Neuronal stem cell (in vitro differentiated cells): Measurements from ENCODE around the gene AGPAT1.

Source experiments
- DNase-seq: peaks from one replicate; pipeline ENCODE4 v3.0.0-alpha.2; 2013; ENCODE audit warnings: low spot score
- H2AFZ ChIP-seq: one replicate; pipeline ENCODE4 v1.6.1; 2013; ENCODE audit warnings: mild to moderate bottlenecking, low read length, inconsistent platforms
- H2AK5ac ChIP-seq: 2 replicates; pipeline ENCODE4 v1.6.1; 2013; ENCODE audit warnings: low read depth, mild to moderate bottlenecking, inconsistent platforms, low read length, moderate library complexity, mixed read lengths
- H2BK120ac ChIP-seq: 2 replicates; pipeline ENCODE4 v1.6.1; 2013; ENCODE audit warnings: low read depth, mild to moderate bottlenecking, inconsistent platforms, low read length, moderate library complexity, mixed read lengths
- H2BK12ac ChIP-seq: one replicate; pipeline ENCODE4 v1.6.1; 2013; ENCODE audit warnings: low read length, inconsistent platforms
- H2BK15ac ChIP-seq: 2 replicates; pipeline ENCODE4 v1.6.1; 2013; ENCODE audit warnings: mild to moderate bottlenecking, low read length, inconsistent platforms, mixed read lengths
- H2BK5ac ChIP-seq: one replicate; pipeline ENCODE4 v1.6.1; 2013; ENCODE audit warnings: inconsistent platforms, mild to moderate bottlenecking, low read length, moderate library complexity
- H3K14ac ChIP-seq: one replicate; pipeline ENCODE4 v1.6.1; 2013; ENCODE audit warnings: low read length, inconsistent platforms
- H3K18ac ChIP-seq: 2 replicates; pipeline ENCODE4 v1.6.1; 2013; ENCODE audit warnings: low read length, inconsistent platforms
- H3K23ac ChIP-seq: 2 replicates; pipeline ENCODE4 v1.6.1; 2013; ENCODE audit warnings: low read depth, mild to moderate bottlenecking, mixed read lengths, low read length, inconsistent platforms; ENCODE audit not compliant: poor library complexity
- H3K27ac ChIP-seq: replicated peaks from 3 replicates; pipeline ENCODE4 v1.5.1; 2013; ENCODE audit warnings: low read length, inconsistent platforms
- H3K27me3 ChIP-seq, 3 experiments: 2 replicates each; pipeline ENCODE4 v1.6.1; 2013; ENCODE audit warnings: low read length in 3 of 3, mild to moderate bottlenecking in 2 of 3, inconsistent platforms in 1 of 3, low read depth in 1 of 3, mixed read lengths in 1 of 3, moderate library complexity in 1 of 3; ENCODE audit not compliant: control insufficient read depth in 3 of 3, insufficient read depth in 3 of 3
- H3K36me3 ChIP-seq, 2 donors: replicated peaks in 1 of 2; 2 replicates each; pipeline ENCODE4 v1.6.1; 2013; ENCODE audit warnings: low read length in 2 of 2; ENCODE audit not compliant: control insufficient read depth in 2 of 2, insufficient read depth in 2 of 2
- H3K4ac ChIP-seq: 2 replicates; pipeline ENCODE4 v1.6.1; 2013; ENCODE audit warnings: inconsistent platforms, mild to moderate bottlenecking, low read length, moderate library complexity
- H3K4me1 ChIP-seq, 2 donors: 1 replicate in 1 of 2; 2 replicates in 1 of 2; pipeline ENCODE4 v1.6.1; 2013; ENCODE audit warnings: low read length in 2 of 2, low read depth in 1 of 2; ENCODE audit not compliant: control insufficient read depth in 2 of 2, insufficient read depth in 1 of 2
- H3K4me2 ChIP-seq: one replicate; pipeline ENCODE4 v1.6.1; 2013; ENCODE audit warnings: mild to moderate bottlenecking, low read length, inconsistent platforms; ENCODE audit not compliant: insufficient read depth, poor library complexity, severe bottlenecking
- H3K4me3 ChIP-seq, 2 donors: 2 replicates each; pipeline ENCODE4 v1.5.1; 2013; ENCODE audit warnings: low read length in 2 of 2, mild to moderate bottlenecking in 2 of 2, inconsistent platforms in 1 of 2, moderate library complexity in 1 of 2
- H3K79me1 ChIP-seq: one replicate; pipeline ENCODE4 v1.6.1; 2013; ENCODE audit warnings: low read depth, mild to moderate bottlenecking, inconsistent platforms, low read length, moderate library complexity
- H3K9ac ChIP-seq: one replicate; pipeline ENCODE4 v1.6.1; 2013; ENCODE audit warnings: mild to moderate bottlenecking, low read depth, low read length, inconsistent platforms; ENCODE audit not compliant: poor library complexity
- H3K9me3 ChIP-seq, 2 donors: replicated peaks in 1 of 2; 2 replicates each; pipeline versions ENCODE3 to v1.6.1; 2013; ENCODE audit warnings: low read length in 2 of 2, mild to moderate bottlenecking in 2 of 2, inconsistent platforms in 1 of 2, low read depth in 1 of 2, mixed read lengths in 1 of 2, moderate library complexity in 1 of 2; ENCODE audit not compliant: control insufficient read depth in 2 of 2, insufficient read depth in 1 of 2
- H4K8ac ChIP-seq: one replicate; pipeline ENCODE4 v1.6.1; 2013; ENCODE audit warnings: low read depth, mild to moderate bottlenecking, inconsistent platforms, low read length, moderate library complexity
- H4K91ac ChIP-seq: one replicate; pipeline ENCODE4 v1.6.1; 2013; ENCODE audit warnings: low read length, low read depth, mild to moderate bottlenecking, inconsistent platforms; ENCODE audit not compliant: poor library complexity
- WGBS, 2 donors: extraction: QIAGEN DNeasy Blood & Tissue Kit; methylation state at CpG; one replicate each; pipeline ENCODE4 v1.1.7; 2013; ENCODE audit warnings: missing lambda C conversion rate in 2 of 2, mixed read lengths in 1 of 2; ENCODE audit not compliant: insufficient read length in 2 of 2, insufficient replicate concordance in 1 of 2; ENCODE audit errors: extremely low coverage in 2 of 2; 5-methylcytosine and 5-hydroxymethylcytosine counted together

Gene AGPAT1

GRCh38 chr6:32204268-32204715 lies 28.4 kb upstream of the AGPAT1 start:
- WGBS, 2 donors = no CpG with 5 or more reads among the region's 3 CpGs

DNA sequence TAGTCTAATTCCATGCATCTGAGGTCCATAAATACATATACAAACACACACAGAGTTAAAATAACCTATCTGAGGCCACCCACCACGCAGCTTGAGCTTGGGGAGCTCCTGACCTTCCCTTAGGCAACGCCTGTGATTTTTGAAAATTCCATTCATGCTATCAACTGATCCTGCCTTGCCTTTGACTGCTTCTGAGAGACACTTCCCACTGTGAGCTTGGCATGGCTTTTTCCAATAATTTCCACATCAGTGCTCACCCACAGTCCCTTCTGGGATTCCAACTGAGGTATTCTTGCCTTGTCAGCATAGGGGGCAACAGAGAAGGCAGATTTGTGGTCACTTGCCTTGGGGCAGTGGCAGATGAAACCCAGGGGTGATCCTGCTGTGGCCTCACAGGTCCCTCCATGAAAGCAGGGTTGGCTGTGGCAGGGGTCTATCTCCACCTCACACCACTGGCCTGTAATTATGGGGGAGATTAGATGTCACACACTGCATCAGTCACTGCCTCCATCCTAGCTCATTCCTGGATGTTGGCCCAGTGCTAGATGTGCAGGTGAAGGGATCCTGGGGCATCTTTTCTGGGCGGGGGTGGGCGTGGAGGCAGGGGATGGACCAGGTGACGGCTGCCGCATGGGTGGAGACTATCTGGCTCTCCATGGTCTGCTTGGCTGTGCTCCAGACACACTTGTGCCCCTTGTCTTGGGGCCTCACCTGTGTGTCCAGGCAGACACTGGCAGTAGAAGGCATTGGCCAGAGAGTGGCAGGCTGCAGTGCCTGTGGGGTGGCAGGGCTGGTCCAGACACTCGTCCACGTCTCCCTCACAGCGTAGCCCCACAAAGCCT lies 27.8 kb upstream of the AGPAT1 start:
- no CpG with 5 or more reads among the region's 9 CpGs for WGBS, 2 donors
- Histone ChIP-seq H3K4me3 (no peak overlapping the region), H2BK120ac (no peak overlapping the region), H4K8ac (no peak overlapping the region), H4K91ac (no peak overlapping the region), H3K18ac (peak overlapping the region; percentile 1), H2BK5ac (no peak overlapping the region), H3K27me3 (no peaks in the 10 kb centered on the region), H3K79me1 (no peaks in the 10 kb centered on the region), H3K4me2 (no peak overlapping the region), H2AK5ac (peak overlapping the region; percentile 44), H3K9me3 (no peaks in the 10 kb centered on the region), H3K9ac (no peak overlapping the region), H2BK12ac (no peak overlapping the region), H3K23ac (no peak overlapping the region), H2AFZ (peak overlapping the region; percentile 30), H3K4me1 (peaks cover 7 to 12% of the 10 kb centered on the region in 2 donors), H3K36me3 (no peaks in the 10 kb centered on the region), H3K14ac (no peak overlapping the region), H3K27ac (no peak overlapping the region), H3K4ac (no peak overlapping the region), H2BK15ac (no peak overlapping the region)
- peak; percentile 45 for DNase-seq

More at GRCh38 chr6:32204268-32204715, 28.4 kb upstream of the AGPAT1 start:
- H3K4ac ChIP-seq = no peak overlapping the region
- H3K23ac ChIP-seq = no peak overlapping the region
- H3K18ac ChIP-seq = no peak overlapping the region
- no peak overlapping the region for H2AFZ ChIP-seq
- H4K91ac ChIP-seq = no peak overlapping the region
- no peaks in the 10 kb centered on the region for H3K9me3 ChIP-seq
- H3K4me3 ChIP-seq = no peak overlapping the region
- H2AK5ac ChIP-seq = no peak overlapping the region
- no peak overlapping the region for H2BK120ac ChIP-seq
- H3K14ac ChIP-seq = no peak overlapping the region
- H2BK15ac ChIP-seq = no peak overlapping the region
- no peaks in the 10 kb centered on the region for H3K27me3 ChIP-seq
- no peak overlapping the region for H3K27ac ChIP-seq
- no peak overlapping the region for H2BK12ac ChIP-seq
- no peak overlapping the region for H3K9ac ChIP-seq
- DNase-seq = no peak
- peaks cover 7 to 12% of the 10 kb centered on the region in 2 donors for H3K4me1 ChIP-seq
- H3K79me1 ChIP-seq = no peaks in the 10 kb centered on the region
- H2BK5ac ChIP-seq = no peak overlapping the region
- no peak overlapping the region for H4K8ac ChIP-seq
- H3K4me2 ChIP-seq = no peak overlapping the region
- no peaks in the 10 kb centered on the region for H3K36me3 ChIP-seq

- H3K4ac ChIP-seq = no peak overlapping the region
- peak overlapping the region; percentile 49 for H2BK5ac ChIP-seq
- H3K36me3 ChIP-seq = no peaks in the 10 kb centered on the region
- H2BK15ac ChIP-seq = peak overlapping the region; percentile 32
- H3K27me3 ChIP-seq = no peaks in the 10 kb centered on the region
- H3K4me1 ChIP-seq = peaks cover 11 to 15% of the 10 kb centered on the region in 2 donors
- peak overlapping the region; percentile 66 for H3K18ac ChIP-seq
- no peak overlapping the region for H3K4me3 ChIP-seq
- H3K9me3 ChIP-seq = no peaks in the 10 kb centered on the region
- H3K14ac ChIP-seq = peak overlapping the region; percentile 1
- no peak overlapping the region for H2BK120ac ChIP-seq
- no peak for DNase-seq
- H2AFZ ChIP-seq = peak overlapping the region; percentile 2
- H3K4me2 ChIP-seq = no peak overlapping the region
- peak overlapping the region; percentile 74 for H4K91ac ChIP-seq
- no peak overlapping the region for H3K27ac ChIP-seq
- no CpG with 5 or more reads among the region's 9 CpGs for WGBS, 2 donors
- peak overlapping the region; percentile 9 for H3K9ac ChIP-seq
- H3K23ac ChIP-seq = no peak overlapping the region
- H3K79me1 ChIP-seq = no peaks in the 10 kb centered on the region
- peak overlapping the region; percentile 24 for H2AK5ac ChIP-seq
- H4K8ac ChIP-seq = no peak overlapping the region
- peak overlapping the region; percentile 24 for H2BK12ac ChIP-seq
Observed at GRCh38 chr6:32202186-32202585, 26.3 kb upstream of the AGPAT1 start.

- Histone ChIP-seq H2BK12ac (peak overlapping the region; percentile 69), H3K4ac (no peak overlapping the region), H2AFZ (no peak overlapping the region), H3K79me1 (no peaks in the 10 kb centered on the region), H3K23ac (peak overlapping the region; percentile 76), H4K91ac (no peak overlapping the region), H3K27ac (no peak overlapping the region), H3K14ac (no peak overlapping the region), H3K27me3 (no peaks in the 10 kb centered on the region), H4K8ac (no peak overlapping the region), H3K4me1 (peaks cover 18 to 22% of the 10 kb centered on the region in 2 donors), H3K9ac (no peak overlapping the region), H2AK5ac (no peak overlapping the region), H2BK5ac (no peak overlapping the region), H2BK120ac (no peak overlapping the region), H3K9me3 (no peaks in the 10 kb centered on the region), H3K18ac (peak overlapping the region; percentile 13), H2BK15ac (peak overlapping the region; percentile 69), H3K36me3 (no peaks in the 10 kb centered on the region), H3K4me3 (no peak overlapping the region), H3K4me2 (no peak overlapping the region)
- DNase-seq = no peak
- WGBS, 2 donors = no CpG with 5 or more reads among the region's 13 CpGs
Observed at GRCh38 chr6:32200711-32201475, 25.0 kb upstream of the AGPAT1 start.
